GM10266 (cell line): Measurements from ENCODE around the gene ZBTB16.

Source experiments
- DNase-seq: peaks from one replicate; pipeline ENCODE4 v3.0.0; 2012; ENCODE audit errors: extremely low spot score
- TF ChIP-seq, protein P1 (sequence below): IDR thresholded peaks from 2 replicates; pipeline ENCODE4 v1.5.1; 2012; ENCODE audit warnings: mild to moderate bottlenecking, low read depth; ENCODE audit not compliant: control insufficient read depth, insufficient read depth; ENCODE audit errors: missing control alignments

Gene ZBTB16

GRCh38 chr11:114115451-114115928 lies 56.0 kb downstream of the ZBTB16 start:
- TF ChIP-seq, protein P1, sequence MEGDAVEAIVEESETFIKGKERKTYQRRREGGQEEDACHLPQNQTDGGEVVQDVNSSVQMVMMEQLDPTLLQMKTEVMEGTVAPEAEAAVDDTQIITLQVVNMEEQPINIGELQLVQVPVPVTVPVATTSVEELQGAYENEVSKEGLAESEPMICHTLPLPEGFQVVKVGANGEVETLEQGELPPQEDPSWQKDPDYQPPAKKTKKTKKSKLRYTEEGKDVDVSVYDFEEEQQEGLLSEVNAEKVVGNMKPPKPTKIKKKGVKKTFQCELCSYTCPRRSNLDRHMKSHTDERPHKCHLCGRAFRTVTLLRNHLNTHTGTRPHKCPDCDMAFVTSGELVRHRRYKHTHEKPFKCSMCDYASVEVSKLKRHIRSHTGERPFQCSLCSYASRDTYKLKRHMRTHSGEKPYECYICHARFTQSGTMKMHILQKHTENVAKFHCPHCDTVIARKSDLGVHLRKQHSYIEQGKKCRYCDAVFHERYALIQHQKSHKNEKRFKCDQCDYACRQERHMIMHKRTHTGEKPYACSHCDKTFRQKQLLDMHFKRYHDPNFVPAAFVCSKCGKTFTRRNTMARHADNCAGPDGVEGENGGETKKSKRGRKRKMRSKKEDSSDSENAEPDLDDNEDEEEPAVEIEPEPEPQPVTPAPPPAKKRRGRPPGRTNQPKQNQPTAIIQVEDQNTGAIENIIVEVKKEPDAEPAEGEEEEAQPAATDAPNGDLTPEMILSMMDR: no peak
- no peak for DNase-seq

GRCh38 chr11:114116357-114116756 lies 56.8 kb downstream of the ZBTB16 start:
- DNase-seq: no peak
- TF ChIP-seq, protein P1: no peak

DNA sequence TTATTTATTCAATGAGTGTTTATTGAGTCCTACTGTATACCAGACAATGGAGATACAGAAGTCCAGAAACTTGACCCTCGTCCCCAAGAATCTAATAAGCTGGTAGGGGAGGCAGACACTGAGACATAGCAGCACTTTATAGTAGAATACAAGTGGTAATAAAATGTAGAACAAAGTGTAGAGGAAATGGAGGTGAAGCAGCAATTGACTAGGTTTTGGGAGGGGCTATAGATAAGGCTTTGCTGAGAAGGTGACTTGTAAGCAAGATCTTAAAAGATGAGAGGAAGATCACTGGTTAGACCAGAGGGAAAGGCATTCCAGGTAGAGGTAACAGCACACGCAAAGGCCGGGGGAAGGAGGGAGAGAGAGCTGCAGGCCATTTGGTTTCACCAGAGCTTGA lies 57.3 kb downstream of the ZBTB16 start:
- no peak for DNase-seq
- TF ChIP-seq, protein P1: no peak

DNA sequence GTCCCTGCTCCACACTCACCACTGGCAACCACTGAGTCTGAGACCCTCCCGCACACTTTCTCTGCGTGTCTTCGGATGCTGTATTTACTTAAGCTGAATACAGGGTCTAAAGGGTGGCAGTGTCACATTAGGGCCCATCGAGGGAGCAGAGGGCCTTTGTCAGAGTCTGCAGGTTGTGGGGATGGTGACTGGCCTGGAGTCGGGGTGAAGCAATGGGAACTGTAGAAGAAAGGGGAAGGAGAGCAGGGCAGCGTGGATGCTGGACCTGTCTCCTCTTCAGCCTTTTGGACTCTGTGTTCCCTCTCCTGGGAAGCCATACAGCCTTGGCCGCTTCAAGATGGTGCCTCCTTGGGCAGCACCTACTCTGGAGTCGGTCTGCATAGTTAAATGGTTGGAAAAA lies 61.1 kb downstream of the ZBTB16 start:
- TF ChIP-seq, protein P1: no peak
- no peak for DNase-seq

- no peak for DNase-seq
- TF ChIP-seq, protein P1: no peak
Observed at GRCh38 chr11:114121138-114121537, 61.6 kb downstream of the ZBTB16 start.

GRCh38 chr11:114121804-114122504 lies 62.4 kb downstream of the ZBTB16 start:
- TF ChIP-seq, protein P1: no peak
- no peak for DNase-seq

DNA sequence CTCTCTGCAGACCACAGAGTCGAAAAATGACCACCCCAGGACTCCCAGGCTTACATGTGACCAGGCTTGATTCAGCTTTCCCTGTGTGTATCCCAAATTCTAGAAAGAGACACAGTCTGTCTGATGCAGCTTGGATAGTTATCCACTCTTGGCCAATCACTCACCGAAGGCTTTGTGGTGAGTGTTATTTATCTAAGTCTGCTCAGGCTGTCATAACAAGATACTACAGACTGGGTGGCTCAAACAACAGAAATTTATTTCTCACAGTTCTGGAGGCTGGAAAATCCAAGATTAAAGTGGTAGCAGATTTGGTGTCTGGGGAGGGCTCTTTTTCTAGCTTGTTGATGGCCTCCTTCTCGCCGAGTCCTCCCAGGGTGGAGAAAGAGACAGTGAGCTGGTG lies 63.2 kb downstream of the ZBTB16 start:
- DNase-seq: no peak
- TF ChIP-seq, protein P1: no peak
